ENCODE results near the gene RNF148. TPM values are rescaled to one million over a fixed set of nuclear protein-coding genes. Genes with fewer than 3 reads are reported as not detected.

The RNF148 gene
- total RNA-seq, 3 donors from 2014 or later = 1.3 to 11.8 (median 10.7) TPM

- Histone ChIP-seq H3K27me3 (no peaks in the 10 kb centered on the region), H3K36me3 (no peaks in the 10 kb centered on the region), H3K4me3 (no peak overlapping the region), H3K27ac (no peak overlapping the region), H3K9me3 (no peaks in the 10 kb centered on the region), H3K4me1 (no peaks in the 10 kb centered on the region)
- no peak for DNase-seq (ENCODE audit: low spot score in 2 of 2)
- intact Hi-C loops (cut with DNase I; ENCODE audit: low total_unique reads) = no loop called here
- TF ChIP-seq POLR2AphosphoS5 (IDR thresholded peaks at IDR 0.05) (no peak), CTCF (IDR thresholded peaks at IDR 0.05) (no peak), POLR2A (IDR thresholded peaks at IDR 0.05) (no peak)
Observed at GRCh38 chr7:122736183-122736582, 33.5 kb upstream of the RNF148 start.

GRCh38 chr7:122727759-122728158 is 25.0 kb upstream of the RNF148 start:
- H3K36me3 ChIP-seq = no peaks in the 10 kb centered on the region
- no peak overlapping the region for H3K4me3 ChIP-seq
- no peak overlapping the region for H3K27ac ChIP-seq
- intact Hi-C loops (cut with DNase I; ENCODE audit: low total_unique reads) = no loop called here
- H3K9me3 ChIP-seq = no peaks in the 10 kb centered on the region
- H3K4me1 ChIP-seq = no peaks in the 10 kb centered on the region
- H3K27me3 ChIP-seq = no peaks in the 10 kb centered on the region
- TF ChIP-seq CTCF (IDR thresholded peaks at IDR 0.05) (no peak), POLR2AphosphoS5 (IDR thresholded peaks at IDR 0.05) (no peak), POLR2A (IDR thresholded peaks at IDR 0.05) (no peak)
- no peak for DNase-seq (ENCODE audit: low spot score in 2 of 2)

GRCh38 chr7:122727354-122727753 is 24.6 kb upstream of the RNF148 start:
- no peak overlapping the region for H3K4me3 ChIP-seq
- H3K36me3 ChIP-seq = no peaks in the 10 kb centered on the region
- H3K27me3 ChIP-seq = no peaks in the 10 kb centered on the region
- no peak overlapping the region for H3K27ac ChIP-seq
- intact Hi-C loops (cut with DNase I; ENCODE audit: low total_unique reads) = no loop called here
- H3K4me1 ChIP-seq = no peaks in the 10 kb centered on the region
- no peak for DNase-seq (ENCODE audit: low spot score in 2 of 2)
- no peaks in the 10 kb centered on the region for H3K9me3 ChIP-seq
- TF ChIP-seq POLR2A (IDR thresholded peaks at IDR 0.05) = no peak
- no peak for TF ChIP-seq CTCF (IDR thresholded peaks at IDR 0.05)

GRCh38 chr7:122726881-122727280 is 24.2 kb upstream of the RNF148 start:
- no peak overlapping the region for H3K4me3 ChIP-seq
- no peak overlapping the region for H3K27ac ChIP-seq
- DNase-seq (ENCODE audit: low spot score in 2 of 2) = no peak
- TF ChIP-seq POLR2AphosphoS5 (IDR thresholded peaks at IDR 0.05) (no peak), CTCF (IDR thresholded peaks at IDR 0.05) (no peak), POLR2A (IDR thresholded peaks at IDR 0.05) (no peak)
- H3K4me1 ChIP-seq = no peaks in the 10 kb centered on the region
- intact Hi-C loops (cut with DNase I; ENCODE audit: low total_unique reads) = no loop called here
- no peaks in the 10 kb centered on the region for H3K27me3 ChIP-seq
- H3K36me3 ChIP-seq = no peaks in the 10 kb centered on the region
- no peaks in the 10 kb centered on the region for H3K9me3 ChIP-seq

- no peak for DNase-seq (ENCODE audit: low spot score in 2 of 2)
- no peaks in the 10 kb centered on the region for H3K9me3 ChIP-seq
- intact Hi-C loops (cut with DNase I; ENCODE audit: low total_unique reads) = no loop called here
- H3K27ac ChIP-seq = no peak overlapping the region
- H3K4me3 ChIP-seq = no peak overlapping the region
- H3K27me3 ChIP-seq = no peaks in the 10 kb centered on the region
- no peaks in the 10 kb centered on the region for H3K36me3 ChIP-seq
- no peaks in the 10 kb centered on the region for H3K4me1 ChIP-seq
- no peak for TF ChIP-seq POLR2A (IDR thresholded peaks at IDR 0.05)
- no peak for TF ChIP-seq CTCF (IDR thresholded peaks at IDR 0.05)
- TF ChIP-seq POLR2AphosphoS5 (IDR thresholded peaks at IDR 0.05) = no peak
Observed at GRCh38 chr7:122724366-122724765, 21.6 kb upstream of the RNF148 start.
